GM23338 (cell line): Measurements from ENCODE around the gene GATA5.

ENCODE experiments used
- CTCF ChIP-seq, 2 experiments: fragments of 200-600 bp in 1 of 2; sonication (generic) in 1 of 2; conservative IDR thresholded peaks; 2 replicates each; pipeline versions ENCODE4 v1.5.1 to v1.6.1; 2016 to 2017; ENCODE audit warnings: antibody characterized with exemption in 2 of 2, low read depth in 2 of 2, mild to moderate bottlenecking in 2 of 2, moderate library complexity in 1 of 2
- EZH2 ChIP-seq: fragments of 200-600 bp; sonication (generic); IDR thresholded peaks from one replicate; pipeline ENCODE4 v1.8.0; 2017; ENCODE audit warnings: antibody characterized with exemption, mild to moderate bottlenecking, low read depth; ENCODE audit not compliant: unreplicated experiment
- POLR2AphosphoS5 ChIP-seq: IDR thresholded peaks from 2 replicates; pipeline ENCODE4 v1.6.1; 2016; ENCODE audit warnings: antibody characterized with exemption, low read depth
- ZNF331 ChIP-seq: fragments of 250-450 bp; sonication (Bioruptor Pico); IDR thresholded peaks from 2 replicates; pipeline ENCODE4 v1.5.0; 2020; ENCODE audit warnings: low read depth, mild to moderate bottlenecking, moderate library complexity

- no peak for TF ChIP-seq CTCF (conservative IDR thresholded peaks at IDR 0.05; ENCODE audit: low read depth in 2 of 2)
- TF ChIP-seq EZH2 = no peak
- no peak for TF ChIP-seq ZNF331 (CRISPR knock-in tag)
- no peak for TF ChIP-seq POLR2AphosphoS5
Observed at GRCh38 chr20:62457098-62457497, 18.7 kb downstream of the GATA5 start.
